Urinary bladder (tissue), 4 donors: ENCODE results near the gene SRD5A1. TPM values are rescaled to one million over a fixed set of nuclear protein-coding genes. Genes with fewer than 3 reads are reported as not detected.

ENCODE experiments used
- DNase-seq: peaks from one replicate; pipeline ENCODE4 v3.0.0-alpha.2; 2015; ENCODE audit errors: extremely low spot score
- H3K27ac ChIP-seq: one replicate; pipeline ENCODE4 v1.5.1; 2013; ENCODE audit warnings: low read depth, mild to moderate bottlenecking, moderate library complexity
- H3K36me3 ChIP-seq: one replicate; pipeline ENCODE4 v1.6.1; 2013; ENCODE audit warnings: mild to moderate bottlenecking, moderate library complexity; ENCODE audit not compliant: insufficient read depth
- H3K4me1 ChIP-seq: one replicate; pipeline ENCODE4 v1.6.1; 2013; ENCODE audit warnings: mild to moderate bottlenecking, moderate library complexity; ENCODE audit not compliant: insufficient read depth
- H3K4me3 ChIP-seq: one replicate; pipeline ENCODE4 v1.5.1; 2013; ENCODE audit warnings: low read depth, low read length
- WGBS: extraction: QIAGEN DNeasy Blood & Tissue Kit; methylation state at CpG from one replicate; pipeline ENCODE4 v1.1.7; 2013; 5-methylcytosine and 5-hydroxymethylcytosine counted together
- polyA plus RNA-seq: library from polyadenylated mRNA; stranded (reverse); fragments of 200-250 nt; gene quantifications from one replicate; pipeline ENCODE4 v1.2.3, GENCODE V29; 2013
- total RNA-seq: library from RNA; depleted of rRNA; stranded (reverse); fragments of >200 nt; gene quantifications from one replicate; pipeline ENCODE4 v1.2.3, GENCODE V29; 2014
- donor health status: healthy with polysubstance abuse.
- donor health status: healthy.

SRD5A1 gene
- total and polyA plus RNA-seq, 2 donors = 6.5 to 6.6 TPM

DNA sequence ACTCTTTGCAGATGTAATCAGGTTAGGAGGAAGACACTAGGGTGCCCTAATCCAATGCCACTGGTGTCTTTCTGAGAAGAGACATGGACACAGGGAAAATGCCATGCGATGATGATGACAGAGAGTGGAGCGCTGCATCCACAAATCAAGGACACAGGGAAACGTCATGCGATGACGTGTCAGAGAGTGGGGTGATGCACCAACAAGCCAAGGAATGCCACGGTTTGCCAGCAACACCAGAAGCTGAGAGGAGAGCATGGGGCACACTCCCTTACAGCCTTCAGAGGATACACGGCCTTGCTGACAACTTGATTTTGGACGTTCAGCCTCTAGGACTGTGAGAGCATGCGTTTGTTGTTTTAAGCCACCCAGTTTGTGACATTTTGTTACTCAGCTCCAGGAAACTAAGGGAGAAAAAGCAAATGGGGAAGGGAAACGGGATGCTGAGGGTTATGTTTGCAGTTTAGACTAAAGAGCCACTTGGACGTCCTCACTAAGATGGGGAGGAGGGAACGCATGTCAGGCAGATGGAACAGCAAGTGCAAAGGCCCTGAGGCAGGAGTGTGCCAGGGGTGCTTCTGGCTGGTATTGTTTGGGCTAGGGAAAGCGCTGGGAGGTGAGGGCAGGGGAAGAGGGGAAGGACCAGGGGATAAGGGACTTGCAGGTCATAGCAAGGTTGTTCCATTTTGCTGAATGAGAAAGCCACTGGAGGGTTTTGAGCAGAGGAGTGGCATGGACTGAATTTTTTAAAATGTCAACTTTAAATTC, 77.5 kb downstream of the SRD5A1 start:
- no peak overlapping the region for H3K4me3 ChIP-seq
- no peak overlapping the region for H3K27ac ChIP-seq
- H3K36me3 ChIP-seq = no peaks in the 10 kb centered on the region
- no peaks in the 10 kb centered on the region for H3K4me1 ChIP-seq
- 86% methylated on average over 13 of the region's 13 CpGs for WGBS
- no peak for DNase-seq

DNA sequence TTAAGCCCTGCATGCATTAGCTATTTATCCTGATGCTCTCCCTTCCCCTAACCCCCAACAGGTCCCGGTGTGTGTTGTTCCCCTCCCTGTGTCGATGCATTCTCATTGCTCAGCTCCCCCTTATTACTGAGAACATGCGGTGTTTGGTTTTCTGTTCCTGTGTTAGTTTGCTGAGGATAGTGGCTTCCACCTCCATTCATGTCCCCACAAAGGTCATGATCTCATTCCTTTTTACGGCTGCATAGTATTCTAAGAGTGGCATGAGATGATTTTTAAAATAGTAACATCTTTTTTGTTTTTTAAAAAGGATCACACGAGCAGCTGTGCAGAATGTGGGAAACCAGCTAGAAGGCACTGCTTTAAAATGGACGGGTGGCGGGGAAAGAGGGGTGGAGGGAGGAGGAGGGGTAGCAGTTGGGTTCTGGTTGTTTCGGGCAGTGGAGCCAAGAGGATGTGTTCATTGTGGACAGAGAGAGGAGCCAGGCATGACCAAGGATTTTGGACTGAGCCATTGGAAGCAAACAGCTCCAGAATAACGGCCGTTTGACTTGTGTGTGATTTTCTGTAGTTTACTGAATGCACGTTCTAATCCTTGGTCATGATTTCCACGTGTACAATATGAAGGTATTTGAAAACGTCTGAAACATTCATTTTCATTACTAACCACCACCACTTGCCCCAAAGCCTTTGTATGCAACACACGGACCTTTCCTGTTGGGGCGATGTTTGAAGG, 78.3 kb downstream of the SRD5A1 start:
- H3K27ac ChIP-seq = peak overlapping the region; percentile 91
- peaks cover 1% of the 10 kb centered on the region for H3K4me1 ChIP-seq
- DNase-seq = no peak
- H3K36me3 ChIP-seq = no peaks in the 10 kb centered on the region
- H3K4me3 ChIP-seq = peak overlapping the region; percentile 94
- 37% methylated on average over 15 of the region's 15 CpGs for WGBS

DNA sequence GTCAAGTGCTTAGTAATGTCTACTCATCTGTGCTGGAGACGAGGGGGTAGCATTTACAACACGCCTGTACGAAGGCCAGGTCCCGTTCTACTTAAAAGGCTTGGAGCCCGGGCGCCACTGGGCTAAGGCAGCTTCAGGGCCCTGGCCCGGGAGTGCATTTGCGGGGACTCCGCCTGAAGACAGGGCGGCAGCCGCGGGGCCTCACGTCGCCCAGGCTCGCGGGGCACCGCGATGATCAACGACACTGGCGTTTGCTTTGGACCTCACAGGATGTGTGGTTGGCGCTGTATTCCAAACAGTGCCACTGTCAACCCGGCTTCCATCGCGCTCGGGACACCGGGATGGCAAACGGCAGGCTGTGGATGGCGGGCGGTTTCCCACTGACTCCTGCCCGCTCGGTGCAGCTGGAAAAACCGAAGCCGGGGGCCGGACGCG, 78.9 kb downstream of the SRD5A1 start:
- Histone ChIP-seq H3K36me3 (no peaks in the 10 kb centered on the region), H3K4me3 (peak overlapping the region; percentile 94), H3K4me1 (peaks cover 2% of the 10 kb centered on the region), H3K27ac (peak overlapping the region; percentile 91)
- no peak for DNase-seq
- under 1% methylated on average over 36 of the region's 36 CpGs for WGBS

DNA sequence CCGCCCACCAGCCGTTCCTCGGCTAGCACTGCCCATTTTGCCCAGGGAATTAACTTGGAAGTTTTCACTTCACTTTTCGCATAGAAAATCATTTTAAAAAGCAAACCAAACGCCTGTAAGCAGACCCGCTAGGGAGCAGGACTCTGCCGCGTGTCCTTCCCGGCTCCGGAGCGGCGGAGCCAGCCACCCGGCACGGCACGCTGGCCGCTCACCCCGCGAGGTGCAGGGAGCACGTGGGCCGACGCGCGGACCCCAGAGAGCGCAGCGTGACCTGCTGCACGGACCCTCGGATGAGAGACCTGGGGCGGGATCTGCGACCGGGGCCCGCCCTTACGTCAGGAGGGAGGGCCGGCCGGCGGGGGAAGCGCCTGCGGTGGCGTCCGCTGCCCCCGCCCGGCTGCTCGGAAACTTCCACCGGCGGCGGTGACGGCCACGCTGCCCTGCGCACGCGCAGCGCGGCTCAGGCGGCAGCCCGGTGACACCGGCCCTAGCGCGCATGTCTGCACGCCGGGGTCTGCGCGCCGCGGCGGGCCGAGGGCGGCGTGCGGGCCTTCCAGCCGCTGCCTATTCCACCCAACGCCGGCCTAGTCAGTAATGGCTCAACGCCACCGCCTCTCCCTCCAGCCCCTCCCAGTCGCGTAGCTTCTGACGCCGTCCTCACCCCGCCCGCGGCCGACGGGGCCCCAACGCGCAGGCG, 79.5 kb downstream of the SRD5A1 start:
- Histone ChIP-seq H3K4me3 (peak overlapping the region; percentile 94), H3K27ac (peak overlapping the region; percentile 91), H3K36me3 (no peaks in the 10 kb centered on the region), H3K4me1 (peaks cover 2% of the 10 kb centered on the region)
- peak; percentile 90 for DNase-seq
- under 1% methylated on average over 85 of the region's 85 CpGs for WGBS

DNA sequence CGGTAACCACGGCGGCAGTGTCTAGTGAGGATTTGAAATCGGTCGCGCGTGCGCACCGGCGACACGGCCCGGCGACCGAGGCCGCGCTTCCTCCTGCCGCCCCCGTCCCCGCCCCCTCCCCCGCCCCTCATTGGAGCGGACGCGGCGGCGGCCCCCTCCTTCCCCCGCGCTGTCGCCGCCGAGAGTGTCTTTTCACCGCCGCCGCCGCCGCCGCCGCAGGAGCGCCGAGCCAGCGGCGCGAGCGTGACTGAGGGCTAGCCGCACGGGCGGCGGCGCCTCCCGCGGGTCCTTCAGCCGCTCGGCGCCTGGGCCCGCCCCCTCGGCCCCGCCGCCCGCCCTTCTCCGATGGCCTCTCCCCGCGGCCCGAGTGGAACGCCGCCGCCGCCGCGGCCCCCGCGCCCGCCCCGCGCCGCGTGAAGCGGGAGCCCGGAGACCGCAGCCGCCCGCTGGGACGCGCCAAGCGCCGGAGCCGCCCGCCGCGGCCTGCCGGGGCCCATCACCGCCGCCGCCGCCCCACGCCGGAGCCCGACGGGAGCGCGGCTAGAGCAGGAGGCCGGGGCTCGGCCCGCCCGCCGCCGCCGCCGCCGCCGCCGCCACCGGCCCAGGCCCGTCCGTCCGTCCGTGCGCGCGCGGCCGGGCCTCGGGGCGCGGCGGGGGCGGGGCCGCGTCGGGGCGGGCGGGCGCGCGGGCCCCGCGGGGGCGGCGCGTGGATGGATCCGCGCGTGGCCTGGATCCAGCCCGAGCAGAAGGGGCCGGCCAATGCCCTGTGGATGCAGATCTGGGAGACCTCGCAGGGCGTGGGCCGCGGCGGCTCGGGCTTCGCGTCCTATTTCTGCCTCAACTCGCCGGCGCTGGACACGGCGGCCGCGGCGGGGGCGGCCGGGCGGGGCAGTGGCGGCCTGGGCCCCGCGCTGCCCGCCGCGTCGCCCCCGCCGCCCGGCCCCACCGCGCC, 80.3 kb downstream of the SRD5A1 start, which contains the start of gene TENT4A:
Gene TENT4A (plus strand): TSS at position 159 of the 952 bp plus-strand sequence. CDS start 552 bp downstream, at position 711.
- DNase-seq = no peak
- peak within 1 kb of the TSS; percentile 91 for H3K27ac ChIP-seq
- H3K4me3 ChIP-seq = peak within 1 kb of the TSS; percentile 94
- H3K4me1 ChIP-seq = peaks cover 2% of the 10 kb centered on the region
- no peaks in the 10 kb centered on the region for H3K36me3 ChIP-seq
- under 1% methylated on average over 159 of the region's 174 CpGs for WGBS

DNA sequence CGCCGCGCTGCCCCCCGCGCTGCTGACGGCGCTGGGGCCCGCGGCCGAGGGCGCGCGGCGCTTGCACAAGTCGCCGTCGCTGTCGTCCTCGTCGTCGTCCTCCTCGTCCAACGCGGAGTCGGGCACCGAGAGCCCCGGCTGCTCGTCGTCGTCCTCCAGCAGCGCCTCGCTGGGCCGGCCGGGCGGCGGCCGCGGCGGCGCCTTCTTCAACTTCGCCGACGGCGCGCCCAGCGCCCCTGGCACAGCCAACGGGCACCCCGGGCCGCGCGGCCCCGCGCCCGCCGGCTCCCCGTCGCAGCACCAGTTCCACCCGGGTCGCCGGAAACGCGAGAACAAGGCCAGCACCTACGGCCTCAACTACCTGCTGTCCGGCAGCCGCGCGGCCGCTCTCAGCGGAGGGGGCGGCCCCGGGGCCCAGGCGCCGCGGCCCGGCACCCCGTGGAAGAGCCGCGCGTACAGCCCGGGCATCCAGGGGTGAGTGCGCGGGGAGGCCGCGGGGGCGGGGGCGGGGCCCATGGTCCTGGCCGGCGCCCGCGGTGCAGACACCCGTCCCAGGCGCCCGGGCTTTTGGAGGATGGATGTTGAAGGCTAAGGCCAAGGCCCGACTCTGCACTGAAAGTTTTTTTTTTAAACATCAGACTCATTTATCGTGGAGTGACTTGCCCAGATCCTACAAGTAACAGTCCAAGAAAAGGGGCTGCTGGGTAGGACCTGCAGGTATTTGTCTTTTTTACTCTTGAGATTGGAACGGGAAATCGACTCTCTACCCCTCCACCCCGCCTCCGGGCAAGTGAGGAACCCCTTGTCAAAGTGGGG, 81.2 kb downstream of the SRD5A1 start:
- H3K4me3 ChIP-seq = peak overlapping the region; percentile 94
- H3K27ac ChIP-seq = peak overlapping the region; percentile 88
- DNase-seq = no peak
- H3K36me3 ChIP-seq = no peaks in the 10 kb centered on the region
- under 1% methylated on average over 99 of the region's 99 CpGs for whole genome bisulfite sequencing
- peaks cover 2% of the 10 kb centered on the region for H3K4me1 ChIP-seq

DNA sequence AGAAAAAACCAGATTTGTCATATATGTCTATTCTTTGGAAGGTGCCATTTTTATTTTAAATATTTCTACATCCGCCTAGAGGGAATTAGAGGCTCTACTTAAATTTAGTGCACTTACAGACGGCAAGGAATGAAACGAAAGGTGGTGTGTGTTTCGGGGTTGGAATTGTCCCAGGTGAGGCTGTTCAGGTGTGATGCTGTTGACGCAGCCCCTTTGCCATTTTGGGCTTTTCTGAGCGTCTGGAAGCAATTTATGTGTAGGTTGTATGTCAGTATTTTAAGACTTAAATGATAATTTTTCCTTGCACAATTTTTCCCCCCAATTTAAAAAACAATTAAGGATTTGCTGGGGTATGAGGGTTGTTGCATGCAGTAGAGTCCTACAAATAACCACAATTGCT, 82.0 kb downstream of the SRD5A1 start:
- Histone ChIP-seq H3K4me1 (peaks cover 3% of the 10 kb centered on the region), H3K36me3 (no peaks in the 10 kb centered on the region), H3K4me3 (peak overlapping the region; percentile 94), H3K27ac (no peak overlapping the region)
- DNase-seq = no peak
- 44% methylated on average over 6 of the region's 6 CpGs for WGBS

DNA sequence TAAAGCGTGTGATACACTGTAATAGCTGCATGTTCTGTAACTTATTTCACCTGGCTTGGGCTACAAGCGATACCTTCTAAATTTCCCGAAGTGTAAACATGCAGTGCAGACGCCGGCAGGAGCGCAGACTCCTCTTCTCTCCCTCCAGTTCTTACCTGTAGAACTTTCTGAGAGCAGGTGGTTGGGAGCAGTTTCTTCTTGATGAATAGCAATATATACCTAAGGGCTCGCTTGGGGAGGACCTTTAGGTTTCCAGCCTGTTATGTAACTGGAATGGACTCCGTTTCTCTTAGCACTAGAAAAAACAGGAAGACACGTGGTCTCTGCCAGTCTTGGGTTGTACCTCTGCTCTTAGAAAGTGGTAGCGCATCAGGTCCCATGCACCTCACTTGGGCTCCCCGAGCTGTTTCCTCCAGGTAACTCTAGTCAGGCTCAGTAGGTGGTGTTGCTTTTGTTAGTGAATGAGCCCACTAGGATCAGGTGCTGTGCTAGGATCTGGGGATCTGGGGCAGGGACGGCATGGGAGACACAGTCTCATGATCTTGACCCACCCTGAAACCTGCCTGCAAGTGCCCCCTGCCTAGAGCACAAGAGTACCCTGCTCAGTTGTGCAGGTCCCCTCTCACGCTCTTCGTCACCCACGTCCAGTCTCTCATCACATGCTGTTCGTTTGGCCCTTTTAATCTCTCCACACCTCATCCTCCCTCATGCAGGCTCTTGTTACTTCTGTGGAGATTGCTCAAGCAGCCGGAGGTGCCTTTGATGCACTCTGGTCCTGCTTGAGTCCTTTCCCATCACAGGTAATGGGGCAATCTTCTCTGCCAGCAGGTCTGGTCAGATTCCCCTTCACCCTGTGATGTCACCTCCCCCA, 82.8 kb downstream of the SRD5A1 start:
- H3K36me3 ChIP-seq = no peaks in the 10 kb centered on the region
- H3K27ac ChIP-seq = no peak overlapping the region
- no peak for DNase-seq
- WGBS = 51% methylated on average over 17 of the region's 17 CpGs
- peak overlapping the region; percentile 32 for H3K4me3 ChIP-seq
- peaks cover 3% of the 10 kb centered on the region for H3K4me1 ChIP-seq

DNA sequence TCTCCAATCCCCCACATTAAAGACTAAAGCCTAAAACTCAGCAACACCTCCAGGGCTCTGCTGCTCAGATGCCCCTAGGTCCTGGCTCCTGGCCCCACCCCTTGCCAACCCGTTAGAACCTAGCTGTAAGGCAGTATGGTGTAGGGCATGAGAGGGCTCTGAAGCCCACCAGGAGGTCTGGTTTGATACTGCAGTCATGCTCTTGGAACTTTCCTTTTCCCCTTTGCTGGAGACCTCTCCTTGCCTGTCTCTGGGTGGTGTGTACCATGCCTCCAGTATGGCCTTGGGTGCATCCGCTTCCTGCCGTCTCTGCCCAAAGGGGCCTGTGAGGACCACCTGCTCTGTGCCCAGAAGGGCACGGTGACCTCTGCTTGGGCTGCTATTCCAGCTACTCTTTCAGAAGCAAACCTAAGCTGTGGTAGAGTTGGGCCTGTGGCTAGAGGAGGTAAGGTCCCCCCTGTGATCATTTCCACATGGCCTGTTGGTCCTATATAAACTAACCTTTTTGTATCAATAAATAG, 83.4 kb downstream of the SRD5A1 start:
- DNase-seq = no peak
- 78% methylated on average over 4 of the region's 4 CpGs for WGBS
- H3K4me3 ChIP-seq = no peak overlapping the region
- no peak overlapping the region for H3K27ac ChIP-seq
- no peaks in the 10 kb centered on the region for H3K36me3 ChIP-seq
- H3K4me1 ChIP-seq = peaks cover 3% of the 10 kb centered on the region

DNA sequence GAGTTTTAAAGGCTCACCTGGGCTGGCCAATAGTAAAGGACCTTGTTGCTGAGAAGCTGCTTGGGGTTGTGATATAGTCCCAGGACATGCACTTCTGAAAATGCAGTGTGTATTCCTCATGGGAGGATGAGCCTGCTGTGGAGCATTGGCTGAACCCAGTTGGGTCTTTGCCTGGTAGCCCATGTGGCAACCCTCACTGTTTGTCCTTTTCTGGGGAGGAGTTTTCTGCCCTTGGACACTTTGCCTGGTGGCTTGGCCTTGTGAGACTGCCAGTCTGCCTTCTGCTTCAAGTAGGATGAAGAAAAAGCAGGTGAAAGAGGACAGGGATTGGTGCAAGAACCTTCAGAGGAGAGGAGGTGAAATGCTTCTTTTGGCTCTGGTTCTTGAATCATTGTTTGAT, 84.0 kb downstream of the SRD5A1 start:
- DNase-seq = no peak

DNA sequence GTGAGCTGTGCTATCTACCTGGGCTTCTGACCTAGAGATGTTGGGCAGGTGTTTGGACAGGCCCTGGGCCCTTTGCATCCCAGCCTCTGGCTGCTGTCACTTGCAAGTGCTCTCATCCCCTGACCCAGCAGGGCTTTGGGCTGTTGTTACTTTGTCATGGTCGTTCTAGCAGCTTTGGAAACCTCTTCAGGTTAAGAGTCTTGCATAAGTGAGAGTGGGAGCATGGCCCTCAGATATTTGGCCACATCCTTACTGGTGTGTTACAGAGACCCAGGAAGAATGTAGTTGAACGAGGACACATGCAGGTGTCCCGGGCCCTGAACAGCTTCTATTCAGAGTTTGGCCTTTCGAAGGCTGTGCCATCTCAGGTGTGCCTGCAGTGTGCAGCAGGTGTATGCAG, 84.4 kb downstream of the SRD5A1 start:
- Histone ChIP-seq H3K36me3 (no peaks in the 10 kb centered on the region), H3K4me1 (peaks cover 3% of the 10 kb centered on the region), H3K4me3 (no peak overlapping the region), H3K27ac (no peak overlapping the region)
- no peak for DNase-seq
- 64% methylated on average over 4 of the region's 4 CpGs for whole genome bisulfite sequencing

More for the DNA sequence above, 84.0 kb downstream of the SRD5A1 start:
- H3K36me3 ChIP-seq = no peaks in the 10 kb centered on the region
- H3K27ac ChIP-seq = no peak overlapping the region
- no peak overlapping the region for H3K4me3 ChIP-seq
- peaks cover 3% of the 10 kb centered on the region for H3K4me1 ChIP-seq
